ENCODE measurements around the gene FGD5.

Gene FGD5

GRCh38 chr3:14832975-14833722 is 14.4 kb downstream of the FGD5 start:
- DNase-seq = no peak

DNA sequence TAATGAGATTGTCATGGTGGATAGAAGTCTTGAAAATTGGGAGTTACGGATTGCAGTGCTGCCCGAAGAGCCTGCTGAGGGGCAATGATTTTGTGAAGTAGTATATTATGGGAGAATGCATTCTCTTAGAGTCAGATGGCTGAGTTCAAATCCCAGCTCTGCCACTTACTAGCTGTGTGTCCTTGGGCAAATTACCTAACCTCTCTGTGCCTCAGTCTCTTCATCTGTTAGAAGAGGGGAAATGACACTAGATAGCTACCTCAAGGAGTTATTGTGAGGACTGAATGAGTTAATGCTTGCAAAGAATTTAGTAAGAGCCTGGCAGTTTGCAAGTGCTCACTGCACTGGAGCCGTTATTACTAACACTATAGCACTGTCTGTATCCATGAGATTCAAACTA is 15.4 kb downstream of the FGD5 start:
- DNase-seq = no peak

DNA sequence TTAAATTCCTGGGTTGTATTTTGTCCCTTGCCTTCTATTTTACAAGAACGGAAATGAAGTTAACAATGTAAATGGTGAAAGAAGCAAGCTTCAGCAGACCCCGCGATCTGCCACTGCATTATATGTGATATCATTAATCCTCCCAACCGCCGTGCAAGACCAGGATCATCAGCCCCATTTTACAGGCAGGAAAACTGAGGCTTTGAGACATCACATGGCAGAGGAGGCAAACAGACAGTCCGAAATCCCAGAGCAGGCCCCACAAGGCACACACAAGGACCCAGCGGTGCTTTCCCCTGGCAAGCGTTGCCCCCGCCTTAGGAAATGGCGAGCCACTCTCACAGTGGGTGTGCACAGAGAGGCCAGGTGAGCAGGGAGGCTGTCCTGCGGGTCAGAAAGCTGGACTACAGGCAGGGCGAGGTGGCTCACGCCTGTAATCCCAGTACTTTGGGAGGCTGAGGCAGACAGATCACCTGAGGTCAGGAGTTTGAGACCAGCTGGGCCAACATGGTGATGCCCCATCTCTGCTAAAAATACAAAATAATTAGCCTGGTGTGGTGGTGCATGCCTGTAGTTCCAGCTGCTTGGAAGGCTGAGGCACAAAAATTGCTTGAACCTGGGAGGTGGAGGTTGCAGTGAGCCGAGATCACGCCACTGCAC is 16.2 kb downstream of the FGD5 start:
- no peak for DNase-seq

GRCh38 chr3:14836049-14836468 is 17.3 kb downstream of the FGD5 start:
- no peak for DNase-seq

DNA sequence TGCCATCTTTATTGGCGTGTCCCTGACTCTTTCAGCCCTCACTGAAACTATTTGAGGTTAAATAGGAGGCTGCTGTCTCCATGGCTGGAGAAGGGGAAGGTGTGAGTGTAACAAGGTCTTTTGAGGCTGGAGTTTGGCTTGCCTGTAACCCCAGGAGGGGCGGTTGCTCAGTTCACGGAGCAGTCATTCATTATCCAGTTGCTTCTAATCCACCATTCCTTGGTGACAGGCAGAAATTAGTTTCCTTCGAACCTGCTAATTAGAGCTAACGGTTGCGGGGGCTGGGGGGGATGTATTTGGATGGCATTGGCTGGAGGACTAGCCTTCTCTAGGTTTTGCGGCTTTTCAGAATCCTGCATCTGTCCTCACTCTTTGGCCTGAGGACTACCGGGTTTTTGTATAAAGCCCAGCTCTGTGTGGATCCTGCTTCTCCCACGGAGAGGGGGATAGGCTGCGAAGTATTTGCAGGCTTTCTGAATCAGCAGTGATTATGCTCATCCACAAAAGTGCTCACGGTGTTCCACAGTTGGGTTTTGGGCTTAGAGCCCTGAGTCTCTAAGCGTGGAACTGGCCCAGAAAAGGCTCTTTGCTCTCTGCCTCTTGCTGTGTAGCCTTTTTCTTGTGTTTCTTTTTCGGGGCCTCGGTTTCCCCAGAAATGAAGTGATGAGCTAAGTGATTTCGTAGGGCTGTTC is 18.6 kb downstream of the FGD5 start:
- no peak for DNase-seq

- no peak for DNase-seq
These were observed 19.1 kb downstream of the FGD5 start for GRCh38 chr3:14837878-14838258.

DNA sequence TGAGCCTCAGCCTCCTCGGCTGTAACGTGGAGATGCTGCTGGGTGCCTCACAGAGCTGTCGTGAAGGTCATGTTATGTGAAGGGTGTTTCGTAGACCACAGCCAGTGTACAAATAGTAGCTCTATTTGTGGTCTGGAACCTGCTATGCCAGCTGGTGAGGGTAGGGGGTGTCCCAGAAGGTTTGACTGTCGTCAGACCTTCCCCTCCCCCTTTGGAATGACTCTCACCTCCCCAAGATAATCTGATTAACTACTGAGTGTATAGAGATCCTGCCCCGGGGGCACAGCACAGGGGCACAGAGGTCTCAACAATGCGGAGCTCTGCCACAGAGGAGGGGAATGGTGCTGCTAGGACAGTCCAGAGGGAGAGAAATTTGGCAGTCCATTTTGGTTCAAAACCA is 20.5 kb downstream of the FGD5 start:
- no peak for DNase-seq

DNA sequence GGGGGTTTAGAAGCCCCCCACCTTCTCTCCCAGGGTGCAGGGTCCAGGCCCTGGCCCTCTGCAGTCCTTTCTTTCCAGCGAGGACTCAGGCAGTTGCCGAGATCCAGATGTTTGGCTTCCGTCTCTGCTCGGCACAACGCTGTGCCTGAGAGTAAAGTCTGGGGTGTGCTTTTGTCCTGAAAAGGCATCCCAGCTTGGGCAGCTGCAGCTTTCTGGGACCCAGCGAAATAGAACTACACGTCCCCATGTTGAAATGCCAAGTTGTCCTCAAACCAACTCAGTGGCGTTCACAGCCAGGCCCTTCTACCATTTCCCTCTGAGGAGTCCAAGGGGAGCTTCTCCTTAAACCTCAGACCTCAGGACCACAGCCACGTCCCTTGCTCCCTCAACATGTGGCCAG is 23.1 kb downstream of the FGD5 start:
- no peak for DNase-seq

DNA sequence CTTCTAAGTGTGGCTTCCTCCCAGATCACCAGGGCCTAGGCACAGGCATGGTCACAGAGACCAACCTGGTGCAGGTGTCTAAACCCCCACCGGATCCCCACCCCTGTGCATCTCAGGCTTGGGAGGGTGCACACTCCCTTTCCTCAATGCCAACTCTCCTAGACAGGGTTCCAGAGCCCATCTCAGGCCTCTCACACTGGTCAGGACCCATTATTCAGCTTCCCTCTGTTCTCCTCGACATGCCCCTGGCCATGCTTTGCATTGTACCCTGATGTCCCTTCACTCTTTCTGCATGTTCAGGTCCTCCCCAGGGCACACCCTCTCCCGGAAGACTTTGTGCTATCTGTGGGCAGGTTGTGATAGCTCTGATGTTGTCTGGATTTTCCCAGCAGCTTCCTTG is 23.5 kb downstream of the FGD5 start:
- no peak for DNase-seq

GRCh38 chr3:14843321-14843720 is 24.6 kb downstream of the FGD5 start:
- no peak for DNase-seq

- DNase-seq = no peak
These were observed 25.8 kb downstream of the FGD5 start for GRCh38 chr3:14844386-14845170.

GRCh38 chr3:14845180-14845579 is 26.4 kb downstream of the FGD5 start:
- DNase-seq = no peak

DNA sequence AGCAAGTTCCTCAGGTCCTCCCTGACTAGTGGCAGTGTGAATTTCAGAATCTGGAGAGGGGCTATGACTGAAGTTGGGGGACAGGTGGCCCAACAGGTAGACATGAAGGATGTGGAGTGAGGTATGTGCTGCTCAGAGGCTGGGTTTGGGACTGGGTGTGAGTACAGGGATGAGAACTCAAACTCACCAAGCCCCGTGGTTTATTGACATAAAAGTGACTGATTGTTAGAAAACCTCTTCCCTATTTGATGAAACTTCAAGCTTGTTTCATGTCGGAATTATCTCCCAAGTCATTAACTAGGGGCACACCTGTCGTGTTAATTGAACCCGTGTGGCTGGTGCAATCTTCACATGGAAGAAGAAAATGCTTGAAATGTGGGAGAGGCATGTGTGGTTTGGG is 27.1 kb downstream of the FGD5 start:
- no peak for DNase-seq

DNA sequence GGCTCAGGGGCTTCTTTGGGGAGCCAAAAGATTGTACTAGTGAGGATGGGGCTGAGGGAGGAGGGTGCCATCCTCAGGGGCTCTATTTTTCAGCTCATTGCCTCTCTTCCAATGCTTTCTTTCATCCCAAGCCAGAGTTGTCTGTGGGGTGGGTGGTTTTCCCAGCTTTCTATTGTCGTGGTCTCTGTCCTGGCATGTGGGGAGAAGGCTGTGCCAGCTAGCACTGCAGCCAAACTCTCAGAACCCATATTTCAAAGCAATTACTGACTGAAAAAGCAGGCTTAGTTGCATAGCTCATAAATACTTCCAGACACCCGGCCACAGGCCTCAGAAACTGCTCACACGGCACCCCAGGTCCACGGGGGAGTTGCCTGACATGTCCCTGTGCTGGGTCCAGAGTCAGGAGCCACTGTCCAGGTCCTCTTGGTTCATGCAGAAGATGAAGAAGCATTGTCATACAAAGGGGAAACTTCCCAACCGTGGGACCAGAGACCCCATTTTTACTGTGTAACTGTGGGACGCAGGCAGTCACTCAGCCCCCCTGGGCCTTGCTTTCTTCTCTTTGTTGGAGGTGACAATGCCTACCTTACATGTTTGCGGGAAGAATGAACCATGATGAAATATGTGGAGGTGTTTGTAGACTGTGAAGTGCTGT is 27.6 kb downstream of the FGD5 start:
- DNase-seq = no peak

DNA sequence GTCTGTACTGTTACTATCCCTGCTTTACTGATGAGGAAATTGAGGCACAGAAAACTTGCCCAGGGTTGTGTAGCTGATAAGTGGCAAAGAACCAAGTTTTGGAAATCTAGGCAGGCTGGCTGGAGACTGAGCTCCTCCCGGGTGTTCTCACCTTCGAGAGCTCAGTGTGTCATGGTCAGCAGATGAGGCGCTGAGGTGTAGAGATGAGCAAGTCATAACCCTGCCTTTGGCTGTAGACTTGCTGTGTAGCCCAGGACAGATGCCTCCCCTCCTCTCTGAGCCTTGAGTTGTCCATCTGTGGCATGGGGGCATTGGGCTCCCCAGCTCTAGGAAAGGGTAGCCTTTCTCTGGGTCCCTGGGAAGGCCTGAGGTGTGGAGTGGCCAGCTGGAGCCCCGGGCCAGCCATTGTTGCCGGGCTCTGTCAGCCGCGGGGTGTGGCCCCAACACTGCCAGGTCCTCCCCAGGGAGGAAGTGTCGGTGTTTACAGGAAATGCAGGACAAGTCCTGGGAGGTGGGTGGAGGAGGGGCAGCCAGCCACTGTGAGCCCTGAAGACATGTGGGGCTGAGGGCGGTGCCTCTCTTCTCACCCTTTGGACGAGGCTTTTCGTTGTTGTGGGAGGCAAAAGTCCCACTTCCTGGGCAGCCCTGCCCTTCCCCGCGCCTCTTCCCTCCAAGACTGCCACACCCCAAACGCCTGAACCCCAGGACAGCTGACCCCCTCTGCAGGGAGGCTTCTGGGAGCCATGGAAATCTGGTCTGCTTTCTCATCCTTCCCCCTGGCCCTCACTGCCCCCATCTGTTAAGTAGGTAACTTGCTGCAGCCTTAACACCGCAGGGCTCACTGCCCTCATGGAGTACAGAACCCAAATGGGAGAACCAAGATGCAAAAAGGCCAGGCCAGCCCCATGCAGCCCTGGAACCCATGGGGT is 29.1 kb downstream of the FGD5 start:
- no peak for DNase-seq

- no peak for DNase-seq
These were observed 30.1 kb downstream of the FGD5 start for GRCh38 chr3:14848906-14849305.

DNA sequence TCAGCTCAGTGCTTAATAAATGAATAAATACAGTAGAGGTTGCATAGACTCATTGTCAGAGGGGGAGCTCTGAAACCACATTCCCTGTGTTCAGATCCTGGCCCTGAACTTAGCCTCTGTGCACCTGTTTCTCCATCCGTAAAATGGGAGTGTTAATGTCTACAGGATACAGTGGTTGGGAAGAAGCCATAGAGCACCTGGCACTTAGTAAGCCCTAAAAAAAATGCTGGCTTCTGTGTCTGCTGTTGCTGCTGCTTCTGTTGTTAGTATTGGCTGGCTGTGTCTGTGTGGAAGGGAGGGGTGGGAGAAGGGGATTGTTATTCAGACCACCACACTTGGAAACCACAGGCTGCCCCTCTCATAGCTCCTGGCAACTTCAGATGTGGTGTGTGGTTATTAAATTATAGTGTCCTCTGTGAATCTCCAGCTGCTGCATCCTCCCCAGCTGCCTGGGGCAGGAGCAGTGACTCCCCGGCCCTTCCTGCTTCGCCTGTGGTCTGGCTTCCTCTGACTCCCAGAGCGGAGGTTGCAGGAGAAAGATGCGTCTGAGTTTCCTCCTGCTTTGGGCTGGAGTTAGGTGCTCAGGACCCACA is 31.0 kb downstream of the FGD5 start:
- no peak for DNase-seq

- no peak for DNase-seq
These were observed 33.4 kb downstream of the FGD5 start for GRCh38 chr3:14852058-14852594.

GRCh38 chr3:14852717-14853116 is 34.0 kb downstream of the FGD5 start:
- no peak for DNase-seq

GRCh38 chr3:14853271-14853951 is 34.6 kb downstream of the FGD5 start:
- DNase-seq = no peak
